Measurements from ENCODE around the gene TSR1. TPM values are rescaled to one million over a fixed set of nuclear protein-coding genes. Genes with fewer than 3 reads are reported as not detected.
A peak's percentile ranks its signal among the peaks of the same experiment; 100 is the strongest.

Gene TSR1
- total RNA-seq, 1 experiment from 2014 or later = 70.3 TPM

DNA sequence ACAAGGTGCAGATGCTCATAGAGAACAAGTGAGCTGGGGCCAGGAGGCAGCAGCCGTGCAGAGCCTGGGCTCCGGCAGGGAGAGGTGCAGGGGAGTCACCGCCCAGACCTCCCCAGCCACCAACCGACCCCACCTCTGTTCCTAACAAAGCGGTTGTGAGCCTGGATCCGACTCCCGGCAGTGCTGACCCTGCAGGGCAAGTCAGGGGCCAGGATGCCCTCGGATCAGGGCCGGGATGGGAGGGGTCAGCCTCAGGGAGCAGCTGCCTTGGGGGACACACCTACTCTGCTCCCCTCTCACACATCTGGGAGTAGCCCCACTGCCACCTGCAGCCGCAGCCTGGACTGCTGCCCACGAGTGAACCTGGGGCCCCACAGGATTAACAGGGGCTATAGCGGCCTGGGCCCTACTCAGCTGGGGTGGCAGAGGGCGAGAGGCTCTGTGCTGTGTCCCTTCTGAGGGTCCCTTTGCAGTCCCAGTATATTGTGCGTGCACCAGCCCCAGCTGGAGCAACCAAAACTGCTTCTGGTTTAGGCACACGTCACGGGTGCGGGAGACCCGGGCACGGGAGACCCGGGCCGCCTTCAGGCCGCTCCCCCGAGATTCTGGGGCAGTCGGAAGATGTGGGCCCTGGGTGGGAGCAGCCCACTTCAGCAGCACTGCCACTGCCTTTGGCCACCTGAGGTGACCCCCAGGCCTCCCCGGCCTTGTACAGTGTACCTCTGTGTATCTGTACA lies 43.4 kb upstream of the TSR1 start:
- Histone ChIP-seq H4K20me1 (ENCODE audit: low read length) (no peaks in the 10 kb centered on the region), H3K4me2 (ENCODE audit: low read length) (no peak overlapping the region), H3F3A (ENCODE audit: low read length, unreplicated experiment) (no peaks in the 10 kb centered on the region), H3K9ac (ENCODE audit: low read length) (no peak overlapping the region), H3K79me2 (ENCODE audit: low read length) (no peaks in the 10 kb centered on the region), H3K9me2 (replicated peaks; ENCODE audit: low read length) (no peaks in the 10 kb centered on the region), H3K4me3 (ENCODE audit: low read length) (no peak overlapping the region), H3K27me3 (ENCODE audit: low read length) (no peaks in the 10 kb centered on the region), H2AFZ (ENCODE audit: low read length) (no peak overlapping the region), H3K27ac (ENCODE audit: low read length) (no peak overlapping the region), H3K4me1 (ENCODE audit: insufficient read depth, low read length) (no peaks in the 10 kb centered on the region), H3K9me3 (ENCODE audit: low read length) (no peaks in the 10 kb centered on the region), H3K36me3 (ENCODE audit: low read depth, low read length) (no peaks in the 10 kb centered on the region)
- ChIA-PET CTCF (no interaction called here), POLR2A (ENCODE audit: unreplicated experiment) (no interaction called here)
- TSS peak; percentile 12 for BruUV-seq (replicated peaks)
- intact Hi-C loops (cut with micrococcal nuclease) = no loop called here
- TF ChIP-seq, protein P1, sequence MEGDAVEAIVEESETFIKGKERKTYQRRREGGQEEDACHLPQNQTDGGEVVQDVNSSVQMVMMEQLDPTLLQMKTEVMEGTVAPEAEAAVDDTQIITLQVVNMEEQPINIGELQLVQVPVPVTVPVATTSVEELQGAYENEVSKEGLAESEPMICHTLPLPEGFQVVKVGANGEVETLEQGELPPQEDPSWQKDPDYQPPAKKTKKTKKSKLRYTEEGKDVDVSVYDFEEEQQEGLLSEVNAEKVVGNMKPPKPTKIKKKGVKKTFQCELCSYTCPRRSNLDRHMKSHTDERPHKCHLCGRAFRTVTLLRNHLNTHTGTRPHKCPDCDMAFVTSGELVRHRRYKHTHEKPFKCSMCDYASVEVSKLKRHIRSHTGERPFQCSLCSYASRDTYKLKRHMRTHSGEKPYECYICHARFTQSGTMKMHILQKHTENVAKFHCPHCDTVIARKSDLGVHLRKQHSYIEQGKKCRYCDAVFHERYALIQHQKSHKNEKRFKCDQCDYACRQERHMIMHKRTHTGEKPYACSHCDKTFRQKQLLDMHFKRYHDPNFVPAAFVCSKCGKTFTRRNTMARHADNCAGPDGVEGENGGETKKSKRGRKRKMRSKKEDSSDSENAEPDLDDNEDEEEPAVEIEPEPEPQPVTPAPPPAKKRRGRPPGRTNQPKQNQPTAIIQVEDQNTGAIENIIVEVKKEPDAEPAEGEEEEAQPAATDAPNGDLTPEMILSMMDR (conservative IDR thresholded peaks at IDR 0.05; ENCODE audit: low read depth, low read length) = no peak
- TF ChIP-seq EZH2phosphoT487 (IDR thresholded peaks at IDR 0.05; ENCODE audit: borderline replicate concordance, low read length) (no peak), EZH2 (IDR thresholded peaks at IDR 0.05; ENCODE audit: low read length, unreplicated experiment) (no peak)
- ATAC-seq (no peak), DNase-seq (no peak)

DNA sequence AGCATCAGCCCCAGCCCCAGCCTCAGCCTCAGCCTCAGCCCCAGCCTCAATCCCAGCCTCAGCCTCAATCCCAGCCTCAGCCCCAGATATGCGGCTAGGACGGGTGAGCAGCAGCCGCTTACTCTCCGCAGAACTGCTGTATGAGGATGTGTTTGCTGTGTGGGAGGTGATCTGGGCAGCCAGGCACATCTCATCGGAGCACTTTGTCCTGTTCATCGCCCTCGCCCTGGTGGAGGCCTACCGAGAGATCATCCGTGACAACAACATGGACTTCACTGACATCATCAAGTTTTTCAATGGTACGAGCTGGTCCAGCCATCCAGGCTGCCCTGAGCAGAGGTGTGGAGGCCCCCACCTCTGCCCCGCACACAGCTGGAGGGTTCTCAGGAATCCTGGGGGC lies 42.6 kb upstream of the TSR1 start:
- Histone ChIP-seq H3K27me3 (ENCODE audit: low read length) (no peaks in the 10 kb centered on the region), H3F3A (ENCODE audit: low read length, unreplicated experiment) (no peaks in the 10 kb centered on the region), H3K79me2 (ENCODE audit: low read length) (no peaks in the 10 kb centered on the region), H2AFZ (ENCODE audit: low read length) (no peak overlapping the region), H3K9me2 (replicated peaks; ENCODE audit: low read length) (no peaks in the 10 kb centered on the region), H3K36me3 (ENCODE audit: low read depth, low read length) (no peaks in the 10 kb centered on the region), H3K27ac (ENCODE audit: low read length) (no peak overlapping the region), H4K20me1 (ENCODE audit: low read length) (no peaks in the 10 kb centered on the region), H3K4me2 (ENCODE audit: low read length) (no peak overlapping the region), H3K4me3 (ENCODE audit: low read length) (no peak overlapping the region), H3K4me1 (ENCODE audit: insufficient read depth, low read length) (no peaks in the 10 kb centered on the region), H3K9ac (ENCODE audit: low read length) (no peak overlapping the region), H3K9me3 (ENCODE audit: low read length) (no peaks in the 10 kb centered on the region)
- TF ChIP-seq, protein P1 (conservative IDR thresholded peaks at IDR 0.05; ENCODE audit: low read depth, low read length) = no peak
- TF ChIP-seq EZH2phosphoT487 (IDR thresholded peaks at IDR 0.05; ENCODE audit: borderline replicate concordance, low read length) (no peak), EZH2 (IDR thresholded peaks at IDR 0.05; ENCODE audit: low read length, unreplicated experiment) (no peak)
- intact Hi-C loops (cut with micrococcal nuclease) = no loop called here
- ATAC-seq (no peak), DNase-seq (no peak)
- POLR2A ChIA-PET (ENCODE audit: unreplicated experiment) = no interaction called here
- CTCF ChIA-PET = no interaction called here
- no TSS peak for BruUV-seq (replicated peaks)

DNA sequence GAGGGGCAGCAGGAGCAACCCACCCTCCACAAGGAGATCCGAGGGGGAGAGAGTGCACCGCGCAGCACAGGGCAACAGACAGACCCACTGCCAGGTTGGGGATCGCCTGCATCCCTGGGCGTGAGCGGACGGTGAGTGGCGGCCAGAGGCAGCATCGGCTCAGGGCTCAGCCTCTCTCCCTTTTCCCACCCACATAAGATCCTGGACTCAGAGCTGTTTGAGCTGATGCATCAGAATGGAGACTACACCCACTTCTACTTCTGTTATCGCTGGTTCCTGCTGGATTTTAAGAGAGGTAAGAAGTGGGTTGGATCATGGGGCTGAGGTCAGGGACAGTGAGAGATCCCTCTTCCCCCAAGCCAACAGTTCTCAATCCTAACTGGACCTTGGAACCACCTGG lies 41.4 kb upstream of the TSR1 start:
- no peaks in the 10 kb centered on the region for H3K9me2 ChIP-seq (replicated peaks; ENCODE audit: low read length)
- POLR2A ChIA-PET (ENCODE audit: unreplicated experiment) = no interaction called here
- BruUV-seq (replicated peaks) = no TSS peak

More for the DNA sequence above, 41.4 kb upstream of the TSR1 start:
- Histone ChIP-seq H3K4me3 (ENCODE audit: low read length) (no peak overlapping the region), H3K4me1 (ENCODE audit: insufficient read depth, low read length) (no peaks in the 10 kb centered on the region), H3K9me3 (ENCODE audit: low read length) (no peaks in the 10 kb centered on the region), H3K27ac (ENCODE audit: low read length) (no peak overlapping the region), H3F3A (ENCODE audit: low read length, unreplicated experiment) (no peaks in the 10 kb centered on the region), H3K79me2 (ENCODE audit: low read length) (no peaks in the 10 kb centered on the region), H2AFZ (ENCODE audit: low read length) (no peak overlapping the region), H4K20me1 (ENCODE audit: low read length) (no peaks in the 10 kb centered on the region), H3K27me3 (ENCODE audit: low read length) (no peaks in the 10 kb centered on the region), H3K9ac (ENCODE audit: low read length) (no peak overlapping the region), H3K4me2 (ENCODE audit: low read length) (no peak overlapping the region), H3K36me3 (ENCODE audit: low read depth, low read length) (no peaks in the 10 kb centered on the region)
- TF ChIP-seq EZH2phosphoT487 (IDR thresholded peaks at IDR 0.05; ENCODE audit: borderline replicate concordance, low read length) (no peak), EZH2 (IDR thresholded peaks at IDR 0.05; ENCODE audit: low read length, unreplicated experiment) (no peak)
- TF ChIP-seq, protein P1 (conservative IDR thresholded peaks at IDR 0.05; ENCODE audit: low read depth, low read length) = no peak
- ATAC-seq (no peak), DNase-seq (no peak)
- intact Hi-C loops (cut with micrococcal nuclease) = no loop called here
- CTCF ChIA-PET = no interaction called here

All from PC-3 (cell line).